Activated CD8-positive, alpha-beta T cell treated with anti-CD3 and anti-CD28 coated beads for 36 hours (primary cell): Measurements from ENCODE around the gene ZC3HAV1. TPM values are rescaled to one million over a fixed set of nuclear protein-coding genes. Genes with fewer than 3 reads are reported as not detected.

ENCODE experiments used
- ATAC-seq: fragments of 200-7000 bp; cut with Tn5 transposase; one replicate; pipeline ENCODE4 v1.10.0; 2021; ENCODE audit warnings: mild to moderate bottlenecking, moderate library complexity
- CTCF ChIA-PET: fragments of 350-600 bp; sonication (Branson Sonifier 250); formaldehyde crosslinking; loops from one replicate; lab custom pipeline; 2021; ENCODE audit warnings: antibody characterized with exemption; lab: Charles Lee
- POLR2A ChIA-PET: fragments of 350-600 bp; sonication (Branson Sonifier 250); formaldehyde crosslinking; loops from one replicate; lab custom pipeline; 2021; ENCODE audit warnings: antibody characterized with exemption; lab: Charles Lee
- DNase-seq: peaks from one replicate; pipeline ENCODE4 v3.0.0-alpha.2; 2020
- H3K27ac Mint-ChIP-seq: one replicate; pipeline ENCODE4 v1.8.0; 2021; ENCODE audit warnings: mild to moderate bottlenecking, mixed read lengths
- H3K27me3 Mint-ChIP-seq: one replicate; pipeline ENCODE4 v1.8.0; 2021; ENCODE audit warnings: mixed read lengths
- H3K36me3 Mint-ChIP-seq: one replicate; pipeline ENCODE4 v1.8.0; 2021; ENCODE audit warnings: low read depth, mixed read lengths
- H3K4me1 Mint-ChIP-seq: one replicate; pipeline ENCODE4 v1.8.0; 2021; ENCODE audit warnings: low read depth, mixed read lengths
- H3K4me3 Mint-ChIP-seq: one replicate; pipeline ENCODE4 v1.8.0; 2021; ENCODE audit warnings: mild to moderate bottlenecking, moderate library complexity, mixed read lengths
- H3K9me3 Mint-ChIP-seq: one replicate; pipeline ENCODE4 v1.8.0; 2021; ENCODE audit warnings: mixed read lengths
- CTCF ChIP-seq: fragments of 200-600 bp; IDR thresholded peaks from one replicate; pipeline ENCODE4 v1.8.0; 2022; ENCODE audit warnings: antibody characterized with exemption, mild to moderate bottlenecking
- intact Hi-C: fragments of 100-400 bp; cut with micrococcal nuclease; formaldehyde crosslinking; loops from one replicate; pipeline ENCODE4 v1.10.0; 2022
- total RNA-seq, 2 experiments: library from RNA; stranded (reverse); gene quantifications; one replicate each; pipeline ENCODE4 v1.2.3, GENCODE V29; 2021

The ZC3HAV1 gene
- total RNA-seq, 2 experiments from 2014 or later: 125 to 128 TPM

DNA sequence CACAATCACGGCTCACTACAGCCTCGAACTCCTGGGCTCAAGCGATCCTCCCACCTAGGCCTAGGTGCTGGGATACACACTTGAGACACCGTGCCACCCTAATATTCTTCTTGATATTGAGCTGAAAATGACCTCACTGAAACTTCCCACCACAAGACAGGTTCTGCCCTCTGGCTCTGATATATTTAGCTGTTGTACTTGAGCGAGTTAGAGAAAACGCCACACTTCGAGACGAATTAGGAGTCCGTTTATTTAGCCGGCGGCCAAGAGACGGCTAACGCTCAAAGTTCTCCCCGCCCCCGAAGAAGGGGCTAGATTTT lies 17.9 kb downstream of the ZC3HAV1 start:
- ATAC-seq: no peak
- peak overlapping the region; percentile 76 for H3K4me3 Mint-ChIP-seq
- peak overlapping the region; percentile 95 for H3K27ac Mint-ChIP-seq
- DNase-seq: no peak
- peaks cover 92% of the 10 kb centered on the region for H3K36me3 Mint-ChIP-seq
- POLR2A ChIA-PET: interaction anchor here (0.6 to 5.7 kb wide), 5 partner anchors 9 to 42 kb away, joined by 3 to 71 read pairs (median 4); partner anchors contain the start of gene ZC3HAV1
- CTCF ChIA-PET: interaction anchor here (1.2 to 1.5 kb wide), 2 partner anchors 9 to 10 kb away, joined by 3 to 5 read pairs; no protein-coding TSS in a partner anchor
- no peak for TF ChIP-seq CTCF
- peaks cover 84% of the 10 kb centered on the region for H3K4me1 Mint-ChIP-seq
- intact Hi-C loops: no loop called here
- no peaks in the 10 kb centered on the region for H3K27me3 Mint-ChIP-seq
- peaks cover 18% of the 10 kb centered on the region for H3K9me3 Mint-ChIP-seq

GRCh38 chr7:139089118-139089517 lies 20.4 kb downstream of the ZC3HAV1 start:
- ATAC-seq: no peak
- H3K36me3 Mint-ChIP-seq: peaks cover 92% of the 10 kb centered on the region
- H3K27me3 Mint-ChIP-seq: no peaks in the 10 kb centered on the region
- DNase-seq: peak; percentile 1
- TF ChIP-seq CTCF: no peak
- H3K9me3 Mint-ChIP-seq: peaks cover 21% of the 10 kb centered on the region
- CTCF ChIA-PET: interaction anchor here (2.1 kb wide), 1 partner anchor 14 kb away, joined by 12 read pairs; no protein-coding TSS in a partner anchor
- intact Hi-C loops: no loop called here
- POLR2A ChIA-PET: interaction anchor here (0.8 to 2.3 kb wide), 4 partner anchors 9 to 54 kb away, joined by 3 to 6 read pairs (median 3); partner anchors contain the start of gene ZC3HAV1L
- peak overlapping the region; percentile 46 for H3K27ac Mint-ChIP-seq
- H3K4me1 Mint-ChIP-seq: peaks cover 84% of the 10 kb centered on the region
- H3K4me3 Mint-ChIP-seq: no peak overlapping the region

DNA sequence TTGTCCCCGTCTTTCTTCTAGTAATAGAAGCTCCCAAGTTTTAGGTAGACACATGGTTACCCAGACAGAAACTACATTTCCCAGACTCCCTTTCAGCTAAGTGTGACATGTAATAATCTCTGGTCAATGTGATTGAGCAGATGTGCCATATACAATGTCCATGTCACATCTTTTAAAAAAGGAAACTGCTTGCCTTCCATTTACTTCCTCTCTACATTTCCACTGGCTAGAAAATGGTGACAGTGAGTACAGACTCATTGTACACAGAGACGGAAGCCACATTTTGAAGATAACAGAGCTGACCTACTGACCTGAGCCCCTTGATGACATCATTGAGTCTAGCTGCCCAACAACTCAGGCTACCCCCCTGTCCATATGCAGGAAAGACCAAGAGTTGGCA lies 21.3 kb downstream of the ZC3HAV1 start:
- ChIA-PET POLR2A (interaction anchor here (0.8 to 5.0 kb wide), 3 partner anchors 9 to 16 kb away, joined by 3 to 25 read pairs (median 6); no protein-coding TSS in a partner anchor), CTCF (interaction anchor here (2.1 kb wide), 1 partner anchor 13 kb away, joined by 12 read pairs; no protein-coding TSS in a partner anchor)
- Mint-ChIP-seq H3K4me1 (peaks cover 81% of the 10 kb centered on the region), H3K36me3 (peaks cover 91% of the 10 kb centered on the region), H3K27ac (peak overlapping the region; percentile 75), H3K9me3 (peaks cover 21% of the 10 kb centered on the region), H3K4me3 (no peak overlapping the region), H3K27me3 (no peaks in the 10 kb centered on the region)
- ATAC-seq (peak; percentile 11), DNase-seq (no peak)
- TF ChIP-seq CTCF: no peak
- intact Hi-C loops: no loop called here

DNA sequence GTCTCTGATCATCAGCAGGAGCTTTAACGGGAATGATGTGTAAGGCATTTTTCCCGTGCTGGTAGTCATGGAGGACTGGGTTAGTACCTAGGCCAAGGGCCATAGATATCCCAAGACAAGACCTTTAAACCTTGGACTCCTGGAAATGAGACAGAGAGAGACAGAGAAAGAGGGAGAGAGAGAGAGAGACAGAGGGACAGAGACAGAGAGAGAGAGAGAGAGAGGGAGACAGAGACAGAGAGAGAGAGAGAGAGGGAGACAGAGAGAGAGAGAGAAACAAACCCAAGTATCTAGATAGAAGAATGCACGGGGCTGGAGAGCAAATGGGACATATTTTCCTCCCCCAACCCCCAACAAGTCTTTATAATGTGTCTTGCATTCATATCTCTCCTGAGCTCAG lies 22.3 kb downstream of the ZC3HAV1 start:
- Mint-ChIP-seq H3K27me3 (no peaks in the 10 kb centered on the region), H3K27ac (peak overlapping the region; percentile 94), H3K4me3 (no peak overlapping the region), H3K9me3 (peaks cover 21% of the 10 kb centered on the region), H3K36me3 (peaks cover 90% of the 10 kb centered on the region), H3K4me1 (peaks cover 81% of the 10 kb centered on the region)
- CTCF ChIA-PET: interaction anchor here (2.1 kb wide), 1 partner anchor 12 kb away, joined by 12 read pairs; no protein-coding TSS in a partner anchor
- DNase-seq (peak; percentile 0), ATAC-seq (no peak)
- POLR2A ChIA-PET: interaction anchor here (0.7 to 5.0 kb wide), 6 partner anchors 7 to 47 kb away, joined by 3 to 25 read pairs (median 6); a partner anchor contains a TSS
- TF ChIP-seq CTCF: no peak
- intact Hi-C loops: no loop called here

GRCh38 chr7:139086454-139086853 lies 23.1 kb downstream of the ZC3HAV1 start:
- H3K4me3 Mint-ChIP-seq: no peak overlapping the region
- POLR2A ChIA-PET: interaction anchor here (1.2 to 5.0 kb wide), 5 partner anchors 8 to 47 kb away, joined by 3 to 25 read pairs (median 6); a partner anchor contains a TSS
- ATAC-seq (no peak), DNase-seq (peak; percentile 34)
- no peaks in the 10 kb centered on the region for H3K27me3 Mint-ChIP-seq
- H3K9me3 Mint-ChIP-seq: peaks cover 21% of the 10 kb centered on the region
- CTCF ChIA-PET: interaction anchor here (1.6 to 4.3 kb wide), 3 partner anchors 8 to 11 kb away, joined by 6 to 33 read pairs (median 6); no protein-coding TSS in a partner anchor
- H3K36me3 Mint-ChIP-seq: peaks cover 90% of the 10 kb centered on the region
- peaks cover 79% of the 10 kb centered on the region for H3K4me1 Mint-ChIP-seq
- TF ChIP-seq CTCF: no peak
- peak overlapping the region; percentile 94 for H3K27ac Mint-ChIP-seq
- intact Hi-C loops: no loop called here
